ENCODE results near the gene SP5. TPM values are rescaled to one million over a fixed set of nuclear protein-coding genes. Genes with fewer than 3 reads are reported as not detected.
"Not testable (repeated sequence)": the region's sequence is repeated elsewhere in the genome, so short reads cannot be mapped to it uniquely, and the experiment has no call there.

SP5 gene
- total RNA-seq: under 1 TPM in 1 of 2 donors, not detected in 1; 0.16 TPM
- long read RNA-seq: 0 reads

DNA sequence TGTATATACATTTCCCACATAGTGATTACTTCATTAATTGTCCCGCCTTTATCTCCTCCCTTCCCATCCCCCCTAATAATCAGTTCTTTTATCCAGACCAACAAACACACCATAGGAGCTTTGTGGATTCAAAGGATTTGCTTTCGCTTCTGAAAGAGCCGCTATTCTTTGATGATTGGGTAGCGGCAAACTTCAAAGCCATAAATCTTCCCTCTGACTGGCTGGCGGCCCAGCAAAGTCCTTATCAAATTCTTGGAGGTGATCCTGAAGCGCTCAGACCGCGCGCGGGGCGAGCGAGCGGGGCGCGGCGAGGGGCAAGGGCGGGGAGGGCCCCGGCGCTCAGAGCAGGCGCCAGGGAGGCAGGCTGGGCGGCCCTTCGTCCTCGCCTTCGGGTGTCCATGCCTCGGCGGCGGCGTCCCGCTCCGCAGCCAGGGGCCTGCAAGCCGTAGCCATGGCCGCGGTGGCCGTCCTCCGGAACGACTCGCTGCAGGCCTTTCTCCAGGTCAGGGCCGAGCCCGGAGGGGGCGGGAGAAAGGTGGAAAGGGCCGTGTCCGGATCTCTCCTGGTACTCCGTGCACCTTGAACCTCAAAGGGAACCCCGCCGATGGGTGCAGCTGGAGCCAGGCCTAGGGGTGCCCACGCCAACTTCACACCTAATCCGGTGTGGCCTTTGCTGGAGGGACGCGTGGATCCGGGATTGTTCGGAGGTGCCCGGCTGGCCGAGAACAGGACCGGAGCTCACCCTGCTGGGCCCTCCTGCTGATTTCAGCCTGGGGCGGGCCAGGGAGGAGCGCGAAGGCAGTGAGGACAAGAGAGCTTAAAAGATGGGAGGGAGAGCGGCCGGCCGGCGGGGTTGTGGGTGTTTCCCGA is at the start of gene SP5:
SP5 (plus strand) TSS at position 276 of the 870 bp plus-strand sequence; CDS start at position 452, 176 bp downstream.
- ATAC-seq: peak; percentile 36 to 58
- intact Hi-C loops (cut with DNase I): no loop called here
- peak; percentile 48 for DNase-seq

DNA sequence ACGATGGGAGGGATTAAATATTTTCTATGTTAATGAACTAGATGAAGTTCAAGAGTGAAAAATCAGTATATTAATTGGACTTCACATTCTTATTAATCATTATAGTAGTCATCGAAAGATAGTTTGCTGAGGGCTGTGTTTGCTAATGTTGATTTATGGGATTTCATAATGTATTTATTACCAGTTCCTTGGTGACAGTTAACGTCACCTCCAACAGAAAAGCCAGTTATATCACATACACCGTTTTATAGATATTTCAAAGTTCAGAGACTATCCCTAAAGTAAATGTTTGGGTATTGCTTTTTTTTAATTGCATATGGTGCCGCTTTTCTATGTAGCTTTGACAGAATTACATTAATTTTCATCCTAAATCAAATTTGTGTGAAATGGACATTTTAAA is 49.4 kb upstream of the SP5 start:
- ATAC-seq (no peak), DNase-seq (no peak)
- intact Hi-C loops (cut with DNase I): no loop called here

DNA sequence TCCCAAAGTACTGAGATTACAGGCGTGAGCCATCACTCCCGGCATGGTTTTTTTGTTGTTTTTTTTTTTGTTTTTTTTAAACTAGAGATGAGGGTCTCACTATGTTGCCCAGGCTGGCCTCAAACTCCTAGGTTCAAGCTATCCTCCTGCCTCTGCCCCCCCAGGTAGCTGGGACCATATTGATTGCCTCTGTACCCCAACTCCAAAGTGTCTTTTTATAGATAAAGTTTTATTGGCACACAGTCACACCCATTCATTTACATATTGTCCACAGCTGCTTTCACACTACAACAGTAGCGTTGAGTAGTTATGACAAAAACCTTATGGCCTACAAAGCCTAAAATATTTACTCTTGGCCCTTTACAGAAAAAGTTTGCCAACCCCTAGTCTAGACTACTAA is 45.2 kb upstream of the SP5 start:
- DNase-seq: no peak
- intact Hi-C loops (cut with DNase I): no loop called here
- ATAC-seq: no peak

- ATAC-seq (no peak), DNase-seq (no peak)
- intact Hi-C loops (cut with DNase I): no loop called here
Measured at GRCh38 chr2:170670651-170671050, 44.5 kb upstream of the SP5 start.

- ATAC-seq: no peak
- DNase-seq: no peak
- intact Hi-C loops (cut with DNase I): no loop called here
Measured at GRCh38 chr2:170671079-170671478, 44.1 kb upstream of the SP5 start.

DNA sequence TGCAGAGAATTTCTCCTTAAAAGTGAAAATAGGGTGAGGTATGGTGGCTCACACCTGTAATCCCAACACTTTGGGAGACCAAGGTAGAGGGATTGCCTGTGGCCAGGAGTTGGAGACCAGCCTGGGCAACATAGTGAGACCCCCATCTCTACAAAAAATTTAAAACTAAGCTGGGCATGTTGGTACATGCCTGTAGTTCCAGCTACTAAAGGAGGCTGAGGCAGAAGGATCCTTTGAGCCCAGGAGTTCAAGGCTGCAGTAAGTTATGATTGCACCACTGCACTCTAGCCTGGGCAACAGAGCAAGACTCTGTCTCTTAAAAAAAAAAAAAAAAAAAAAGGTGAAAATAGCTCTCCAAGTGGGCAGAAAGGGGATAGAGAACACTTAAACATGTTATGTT is 40.9 kb upstream of the SP5 start:
- DNase-seq; ATAC-seq; intact Hi-C loops (cut with DNase I): not testable (repeated sequence)

- no peak for ATAC-seq
- intact Hi-C loops (cut with DNase I): no loop called here
- no peak for DNase-seq
Measured at GRCh38 chr2:170675701-170676100, 39.4 kb upstream of the SP5 start.

GRCh38 chr2:170679607-170680079 is 35.5 kb upstream of the SP5 start:
- intact Hi-C loops (cut with DNase I): no loop called here
- DNase-seq (no peak), ATAC-seq (no peak)

DNA sequence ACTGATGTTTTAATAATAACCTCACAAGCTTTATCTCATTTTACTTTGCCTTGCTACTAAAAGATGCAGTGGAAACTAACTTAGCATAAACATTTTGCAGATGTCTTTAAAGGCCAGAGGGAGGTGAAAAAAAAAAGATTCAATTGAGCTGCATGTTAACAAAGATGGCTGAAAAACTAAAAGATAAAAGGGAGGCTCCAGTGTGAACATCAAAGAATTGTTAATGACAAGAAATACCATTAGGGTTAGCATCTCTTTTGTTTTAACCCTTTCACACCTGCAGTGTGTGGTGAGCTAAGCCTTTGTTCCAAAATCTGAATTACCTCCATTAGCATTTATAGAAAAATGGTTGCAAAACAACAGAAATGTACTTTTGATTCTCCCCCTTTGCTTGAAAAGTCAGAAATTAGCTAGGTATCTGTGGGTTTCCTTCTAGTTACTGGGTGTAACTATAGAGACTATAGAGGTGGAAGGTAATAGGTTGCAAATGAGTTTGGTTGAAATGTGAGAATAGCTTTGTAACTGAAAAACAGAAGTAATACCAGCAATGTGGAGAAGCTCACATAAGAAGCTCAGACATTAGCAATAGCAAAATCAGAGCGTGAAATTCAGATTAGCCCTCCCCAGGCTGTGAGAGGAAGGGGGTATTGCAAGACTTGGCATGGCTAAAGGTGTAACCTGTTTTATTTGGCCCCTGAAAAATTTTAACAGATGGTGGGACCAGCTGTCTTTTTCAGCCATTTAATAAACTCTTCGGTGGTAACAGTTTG is 34.8 kb upstream of the SP5 start:
- intact Hi-C loops (cut with DNase I): no loop called here
- no peak for ATAC-seq
- DNase-seq: no peak

- intact Hi-C loops (cut with DNase I): no loop called here
- ATAC-seq (no peak), DNase-seq (no peak)
Measured at GRCh38 chr2:170681311-170681710, 33.8 kb upstream of the SP5 start.

DNA sequence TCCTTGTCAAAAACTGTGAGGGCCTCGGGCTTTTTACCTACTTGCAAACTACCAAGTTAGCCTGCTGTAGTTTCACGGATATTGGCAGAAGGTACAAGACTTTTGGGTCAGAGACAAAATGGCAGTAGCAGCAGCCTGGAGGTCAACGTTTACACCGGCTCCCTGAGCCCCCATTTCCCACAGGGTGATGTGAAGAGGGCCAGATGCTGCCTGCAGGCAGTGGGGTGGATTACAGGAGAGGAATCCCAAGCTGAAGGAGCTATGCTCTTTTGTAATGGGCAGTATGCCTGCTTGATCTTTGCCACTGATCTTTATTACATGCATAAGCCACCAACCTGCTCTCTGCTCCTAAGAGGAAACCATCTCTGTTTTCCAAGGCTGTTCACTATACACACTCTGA is 29.5 kb upstream of the SP5 start:
- intact Hi-C loops (cut with DNase I): loop anchor here in 1 of 2 donors (5.0 kb wide), 1 partner anchor 288 kb away; no protein-coding TSS in a partner anchor
- ATAC-seq: no peak
- DNase-seq: no peak

GRCh38 chr2:170689481-170689880 is 25.7 kb upstream of the SP5 start:
- intact Hi-C loops (cut with DNase I): loop anchor here in 1 of 2 donors (5.0 kb wide), 1 partner anchor 292 kb away; no protein-coding TSS in a partner anchor
- ATAC-seq: no peak
- no peak for DNase-seq

DNA sequence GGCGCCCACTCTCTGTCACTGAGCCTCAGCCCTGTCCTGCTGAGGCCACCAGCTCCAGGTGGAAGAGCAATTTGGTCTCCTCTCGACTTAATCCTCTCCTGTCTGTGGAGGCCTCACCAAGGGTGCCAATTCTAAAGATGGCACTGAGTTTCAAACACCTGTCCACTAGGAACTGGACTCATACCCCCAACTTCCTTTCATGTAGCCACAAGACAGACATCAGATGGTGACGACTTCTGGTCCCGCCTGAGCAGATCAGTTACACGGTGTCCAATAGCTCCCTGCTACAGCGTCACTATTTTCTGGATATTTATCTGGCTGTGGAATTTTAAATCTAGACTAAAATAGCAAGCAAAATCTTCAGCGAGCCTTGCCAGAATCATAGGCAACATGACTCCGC is 24.5 kb upstream of the SP5 start:
- ATAC-seq (no peak), DNase-seq (no peak)
- intact Hi-C loops (cut with DNase I): no loop called here

DNA sequence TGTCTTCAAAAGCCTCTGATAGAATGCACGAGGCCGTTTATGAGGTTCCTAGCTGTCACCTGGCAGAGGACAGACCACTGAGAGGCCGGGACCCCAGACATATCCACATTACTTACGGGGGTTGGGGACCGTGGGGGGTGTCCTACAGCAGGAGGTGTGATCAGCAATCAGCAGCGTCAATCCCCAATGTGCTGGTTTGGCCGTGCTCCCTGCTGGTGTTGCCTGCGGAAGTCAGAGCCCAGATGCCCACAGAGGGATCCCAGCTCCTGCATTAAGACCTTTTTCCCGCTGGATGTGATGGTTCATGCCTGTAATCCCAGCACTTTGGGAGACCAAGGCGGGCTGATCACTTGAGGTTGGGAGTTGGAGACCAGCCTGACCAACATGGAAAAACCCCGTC is 20.8 kb upstream of the SP5 start:
- no peak for ATAC-seq
- intact Hi-C loops (cut with DNase I): no loop called here
- DNase-seq: no peak

DNA sequence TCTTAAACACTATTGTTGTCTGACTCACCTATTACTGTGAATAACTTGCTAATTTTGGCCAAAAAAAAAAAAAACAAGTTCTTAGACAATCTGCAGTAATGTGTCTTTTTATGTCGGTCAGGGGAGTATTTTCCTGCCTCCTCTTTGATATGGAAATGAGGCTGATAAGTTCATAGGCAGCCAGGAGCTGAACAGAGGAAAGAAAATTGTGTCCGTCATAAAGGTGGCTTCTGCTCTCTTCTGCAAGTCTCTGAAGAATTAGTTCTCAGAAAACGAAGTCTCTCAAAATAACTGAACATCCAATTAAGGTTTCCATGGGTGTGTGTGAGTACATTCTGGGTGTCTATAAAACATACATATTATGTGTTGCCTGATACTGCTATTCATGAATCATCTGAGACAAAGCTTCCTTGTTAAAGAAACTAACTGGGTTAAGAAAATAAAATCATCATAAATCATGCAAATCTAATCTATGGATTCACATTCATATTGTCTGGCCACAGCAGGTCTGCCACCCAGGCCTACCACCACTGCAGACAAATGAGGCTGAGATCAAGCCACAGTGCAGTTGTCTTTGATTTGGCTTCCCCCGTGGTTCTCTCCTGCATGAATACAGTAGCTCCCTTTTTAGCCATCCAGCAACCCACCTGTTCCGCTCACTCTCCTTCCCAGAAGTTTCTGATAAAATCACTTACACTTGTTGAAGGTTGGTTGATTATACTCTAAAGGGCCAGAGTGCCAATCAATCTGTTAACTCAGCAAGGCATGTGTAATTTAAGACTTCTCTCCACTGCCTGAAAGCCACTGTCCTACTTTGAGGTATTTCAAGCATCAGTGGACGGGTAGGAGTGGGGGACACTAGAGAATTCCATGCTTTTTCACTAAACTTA is 19.4 kb upstream of the SP5 start:
- ATAC-seq (no peak), DNase-seq (no peak)
- intact Hi-C loops (cut with DNase I): no loop called here

DNA sequence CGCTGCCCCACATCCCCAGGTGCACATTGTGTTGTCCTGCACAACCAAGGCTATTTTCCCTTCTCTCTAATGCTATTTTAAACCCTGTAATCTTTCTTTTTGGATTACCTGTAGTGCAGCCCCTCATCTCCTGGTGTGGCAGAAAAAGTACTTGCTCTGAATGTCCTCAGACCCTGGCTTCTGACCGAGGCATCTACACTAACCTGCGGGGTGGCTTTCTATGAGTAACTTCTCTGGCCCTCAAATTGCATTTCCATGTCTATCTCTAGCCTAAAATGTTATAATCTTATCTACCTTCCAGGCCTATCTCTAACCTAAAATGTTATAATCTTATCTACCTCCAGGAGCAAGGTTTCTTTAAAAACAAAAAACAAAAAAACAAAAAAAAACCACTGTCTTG is 18.2 kb upstream of the SP5 start:
- DNase-seq (no peak), ATAC-seq (no peak)
- intact Hi-C loops (cut with DNase I): no loop called here

DNA sequence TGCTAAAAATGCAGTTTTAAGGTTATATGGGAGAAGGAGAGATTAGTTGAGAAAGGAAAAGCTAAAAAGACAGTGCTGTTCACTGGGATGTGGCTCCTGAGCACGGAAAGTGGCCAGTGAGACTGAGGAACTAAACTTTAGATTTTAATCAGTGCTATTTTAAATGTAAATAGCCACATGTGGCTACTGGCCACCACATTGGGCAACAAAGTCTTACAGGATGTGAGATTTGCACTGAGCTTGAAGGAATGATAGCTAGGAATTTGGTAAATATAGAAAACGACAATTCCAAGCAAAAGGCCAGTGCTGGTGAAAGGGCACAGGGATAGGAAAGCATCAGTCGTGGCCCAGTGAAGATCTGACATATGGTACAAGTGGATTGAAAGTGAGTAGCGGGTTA is 14.1 kb upstream of the SP5 start:
- DNase-seq (no peak), ATAC-seq (no peak)
- intact Hi-C loops (cut with DNase I): no loop called here

DNA sequence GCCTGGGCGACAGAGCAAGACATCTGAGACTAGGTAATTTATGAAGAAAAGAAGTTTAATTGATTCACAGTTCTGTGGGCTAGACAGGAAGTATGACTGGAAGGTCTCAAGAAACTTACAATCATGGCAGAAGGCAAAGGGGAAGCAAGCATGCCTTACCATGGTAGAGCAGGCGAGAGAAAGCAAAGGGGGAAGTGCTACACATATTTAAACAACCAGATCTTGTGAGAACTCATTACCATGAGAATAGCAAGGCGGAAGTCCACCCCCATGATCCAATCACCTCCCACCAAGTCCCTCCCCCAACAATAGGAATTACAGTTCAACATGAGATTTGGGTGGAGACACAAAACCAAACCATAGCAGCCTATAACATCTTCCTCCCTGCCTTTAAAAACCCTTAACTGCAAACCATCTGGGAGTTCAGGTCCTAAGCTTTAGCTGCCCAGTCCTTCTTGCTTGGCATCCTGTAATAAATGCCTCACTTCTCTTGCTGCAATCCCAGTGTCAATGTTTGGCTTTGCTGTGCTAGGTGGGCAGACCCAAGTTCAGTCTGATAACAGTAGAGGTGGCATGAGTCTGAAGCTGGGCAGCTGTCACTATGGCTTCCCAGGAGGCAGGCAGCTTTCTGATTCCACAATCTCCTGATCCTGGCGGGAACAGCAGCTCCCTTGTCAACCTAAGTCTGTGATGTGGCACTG is 11.2 kb upstream of the SP5 start:
- ATAC-seq (no peak), DNase-seq (no peak)
- intact Hi-C loops (cut with DNase I): no loop called here

All from left cardiac atrium (tissue), 4 donors.